Cardiac septum (tissue), 1 donor: ENCODE results near the gene CELF3. TPM values are rescaled to one million over a fixed set of nuclear protein-coding genes. Genes with fewer than 3 reads are reported as not detected.
"Not testable (repeated sequence)": the region's sequence is repeated elsewhere in the genome, so short reads cannot be mapped to it uniquely, and the experiment has no call there.

Source experiments
- DNase-seq: peaks from one replicate; pipeline ENCODE4 v3.0.0-alpha.2; 2020; ENCODE audit warnings: low spot score
- intact Hi-C: fragments of 100-400 bp; cut with DNase I; formaldehyde crosslinking; loops from one replicate; pipeline ENCODE4 v1.14.0; 2022
- total RNA-seq: library from RNA; stranded (reverse); fragmentation: NEBNext Ultra II Directional; extraction: Animal tissue kit (Norgen Biotek cat#: 25700); gene quantifications from one replicate; pipeline ENCODE4 v1.2.1, GENCODE V29; 2021
- donor health status: DM: no; HTN: no; CAD: no.

The CELF3 gene
- total RNA-seq, 1 donor from 2014 or later, result not detected

DNA sequence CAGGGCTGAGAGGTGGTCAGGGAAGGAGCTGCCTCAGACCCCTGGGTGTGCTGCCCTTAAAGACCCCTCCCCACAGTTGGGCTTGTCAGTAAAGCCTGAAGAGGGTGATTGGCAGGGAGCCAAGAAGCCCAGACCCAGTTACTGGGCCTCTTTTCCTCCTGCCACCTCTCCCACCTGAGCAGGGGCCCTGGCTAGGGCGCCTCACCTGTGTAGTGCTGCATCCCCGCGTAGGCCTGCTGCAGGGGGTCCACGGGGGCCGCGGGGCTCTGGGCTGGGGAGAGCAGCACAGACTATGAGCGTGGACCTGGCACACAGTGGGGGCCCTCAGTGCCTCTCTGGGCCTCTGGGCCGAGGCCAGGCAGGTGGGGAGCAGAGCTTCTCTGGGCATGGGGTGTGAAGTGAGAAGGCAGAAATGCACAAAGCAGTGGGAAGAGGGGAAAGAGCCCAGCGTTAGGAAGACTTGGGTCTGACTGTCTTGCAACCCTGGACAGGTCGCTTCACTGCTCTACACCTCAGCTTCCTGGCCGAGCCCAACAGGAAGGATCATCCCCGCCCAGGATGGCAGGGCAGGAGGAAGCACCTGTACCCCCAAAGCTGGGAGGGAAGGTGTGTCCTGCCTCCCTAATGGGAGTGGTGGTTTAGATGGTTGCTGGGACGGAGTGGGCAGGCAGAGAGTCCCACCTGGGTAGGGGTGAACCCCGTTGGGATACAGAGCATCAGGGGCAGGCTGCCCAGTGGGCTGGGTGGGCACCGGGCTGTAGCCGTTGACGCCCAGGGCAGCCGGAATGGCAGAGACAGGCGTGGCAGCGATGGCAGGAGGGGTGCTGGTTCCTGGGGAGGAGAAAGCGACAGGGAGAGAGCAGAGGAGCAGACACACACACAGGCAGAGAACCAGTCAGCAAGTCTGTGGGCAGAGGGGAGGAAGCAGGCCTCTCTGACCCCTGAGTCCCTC, 9.9 kb downstream of the CELF3 start:
- intact Hi-C loops, result no loop called here

DNA sequence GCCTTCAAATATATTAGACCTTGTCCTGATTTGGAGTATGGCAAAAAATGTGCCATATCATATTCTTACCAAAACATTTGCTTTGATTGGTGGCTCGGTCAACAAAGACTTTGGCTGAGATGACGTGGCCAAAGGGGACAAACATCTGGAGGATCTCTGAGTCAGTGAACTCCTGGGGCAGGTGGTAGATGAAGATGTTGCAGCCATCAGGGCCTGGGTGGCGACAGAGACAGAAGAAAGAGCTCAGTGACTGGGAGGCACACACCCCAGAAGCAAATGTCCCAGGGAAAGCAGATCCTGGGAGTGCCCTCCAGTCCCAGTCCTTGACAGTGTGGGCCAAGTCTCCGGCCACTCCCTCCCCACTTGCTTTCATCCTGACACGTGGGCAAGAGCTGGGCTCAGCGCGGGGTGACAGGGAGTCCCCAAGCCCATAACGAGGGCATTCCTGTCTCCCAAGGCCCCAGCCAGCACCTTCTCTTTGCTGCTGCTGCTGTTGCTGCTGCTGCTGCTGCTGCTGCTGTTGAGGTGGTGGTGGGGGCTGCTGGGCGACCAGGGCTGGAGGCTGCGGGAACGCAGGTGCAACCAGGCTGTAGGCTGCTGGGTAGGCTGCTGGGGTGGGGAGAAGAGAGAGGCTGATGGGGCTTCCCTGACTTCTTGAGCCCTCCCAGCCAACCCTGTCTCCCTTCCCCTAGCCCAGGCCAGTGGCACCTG, 10.7 kb downstream of the CELF3 start:
- intact Hi-C loops, result no loop called here

More for the DNA sequence above, 9.9 kb downstream of the CELF3 start:
- DNase-seq, result peak; percentile 58

DNA sequence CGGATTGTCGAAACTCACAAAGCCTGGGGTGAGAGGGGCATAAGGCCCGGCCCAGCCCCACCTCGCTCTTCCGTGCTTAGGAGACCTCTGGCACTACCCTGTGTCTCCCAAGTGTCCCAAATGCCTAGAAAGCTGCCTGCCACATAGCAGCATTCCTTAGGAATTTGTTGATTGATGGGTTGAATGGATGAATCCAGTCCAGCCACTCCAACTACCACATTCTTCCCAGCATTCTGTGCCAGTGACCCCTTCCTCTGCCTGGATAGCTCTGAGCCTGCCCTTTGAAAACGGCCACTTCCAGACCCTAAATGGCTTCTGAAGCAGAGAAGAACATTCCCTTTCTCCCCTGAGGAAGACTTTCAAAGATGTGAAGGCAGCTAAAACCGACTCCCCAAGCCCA, 11.5 kb downstream of the CELF3 start:
- intact Hi-C loops, result no loop called here
- DNase-seq, result peak; percentile 55

More for the DNA sequence above, 10.7 kb downstream of the CELF3 start:
- DNase-seq, result peak; percentile 24

- peak; percentile 36 for DNase-seq
- intact Hi-C loops, result no loop called here
Observed at GRCh38 chr1:151704246-151704645, 12.4 kb downstream of the CELF3 start.

DNA sequence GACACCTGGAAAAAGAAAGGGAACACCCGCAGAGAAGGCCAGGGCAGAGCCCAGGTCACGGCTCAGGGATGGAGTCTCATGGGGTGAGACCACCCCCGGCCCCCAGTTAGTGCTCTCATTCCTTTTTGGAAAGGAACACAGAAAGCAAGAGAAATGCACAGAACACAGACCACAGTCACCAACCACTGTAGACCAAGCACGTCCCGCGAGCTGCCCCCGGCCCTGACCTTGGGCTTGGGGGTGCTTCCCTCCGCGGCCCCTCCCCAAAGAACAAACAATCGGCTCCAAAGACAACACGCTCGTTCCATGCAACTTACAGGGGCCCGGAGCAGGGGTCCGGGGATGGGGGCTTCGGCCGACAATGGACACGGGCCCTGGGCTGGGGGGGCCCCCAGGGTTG, 12.8 kb downstream of the CELF3 start:
- intact Hi-C loops, result no loop called here
- DNase-seq, result peak; percentile 50

DNA sequence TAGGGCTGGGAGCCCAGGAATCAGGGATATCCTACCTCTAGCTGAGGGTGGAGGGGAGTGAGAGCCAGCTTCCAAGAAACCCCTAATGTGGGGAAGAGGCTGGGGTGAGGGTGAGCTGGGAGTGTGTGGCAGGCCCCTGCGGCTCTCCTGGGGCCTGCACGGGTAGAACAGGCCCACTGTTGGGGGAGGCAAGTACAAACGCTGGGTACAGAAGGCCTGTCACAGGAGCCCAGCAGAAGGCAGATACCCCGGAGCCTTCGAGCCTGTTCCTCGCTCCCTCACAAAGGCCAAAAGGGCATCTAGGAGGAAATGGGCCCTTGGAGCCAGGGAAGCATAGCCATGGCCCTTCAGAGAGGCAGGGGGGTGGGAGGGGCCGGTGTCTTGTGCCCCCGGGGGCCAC, 13.7 kb downstream of the CELF3 start:
- peak; percentile 15 for DNase-seq

GRCh38 chr1:151701515-151701914, 15.1 kb downstream of the CELF3 start:
- intact Hi-C loops, result no loop called here
- DNase-seq, result peak; percentile 9

More for the DNA sequence above, 13.7 kb downstream of the CELF3 start:
- intact Hi-C loops, result no loop called here

DNA sequence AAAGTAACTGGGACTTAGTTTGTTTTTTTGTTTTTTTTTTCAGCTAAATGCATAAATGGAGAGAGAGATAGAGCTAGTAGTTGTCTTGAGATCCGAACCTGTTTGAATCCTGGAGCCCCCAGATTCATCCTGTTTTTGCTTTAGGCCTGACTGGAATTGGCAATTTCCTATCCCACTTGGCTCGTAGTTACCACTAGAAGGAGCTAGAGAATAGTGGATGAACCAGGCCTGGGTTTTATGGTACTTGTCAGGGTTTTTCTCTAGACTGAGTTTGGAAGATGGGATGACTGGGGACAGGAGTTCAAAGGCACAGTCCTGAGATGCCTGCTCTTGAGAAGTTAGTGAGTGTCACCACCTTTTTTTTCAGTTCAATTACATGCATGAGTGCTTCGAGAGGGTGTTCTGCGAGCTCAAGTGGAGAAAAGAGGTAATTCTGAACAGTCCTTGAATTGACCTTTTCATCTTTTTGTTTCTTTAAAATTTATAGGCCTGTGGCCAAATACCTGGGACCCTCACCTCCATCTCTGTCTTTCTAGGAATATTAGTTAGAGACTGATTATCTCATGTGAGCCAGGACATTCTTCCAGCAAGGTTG, 23.4 kb downstream of the CELF3 start:
- no peak for DNase-seq
- intact Hi-C loops, result loop anchor here (1.0 kb wide), 1 partner anchor 42 kb away; no protein-coding TSS in a partner anchor

- no peak for DNase-seq
- intact Hi-C loops, result no loop called here
Observed at GRCh38 chr1:151692226-151692625, 24.4 kb downstream of the CELF3 start.

DNA sequence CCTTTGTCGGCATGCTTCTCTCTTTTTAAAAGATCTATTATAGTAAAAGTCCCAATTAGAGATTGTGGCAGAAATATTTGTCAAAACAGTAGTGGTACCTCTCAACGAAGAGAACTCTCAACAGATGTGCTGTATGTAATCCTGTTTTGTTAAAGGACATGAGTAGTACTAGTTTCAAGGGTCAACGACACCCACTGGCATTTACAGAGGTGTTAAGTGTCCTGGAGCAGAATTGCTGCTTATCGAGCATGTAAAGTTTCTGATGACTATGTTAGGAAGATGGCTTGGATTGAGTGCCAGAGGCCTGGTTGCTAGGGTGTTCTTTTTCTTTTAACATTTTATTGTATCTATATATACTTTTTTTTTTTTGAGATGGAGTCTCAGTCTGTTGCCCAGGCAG, 27.1 kb downstream of the CELF3 start:
- intact Hi-C loops, result no loop called here
- DNase-seq, result no peak

DNA sequence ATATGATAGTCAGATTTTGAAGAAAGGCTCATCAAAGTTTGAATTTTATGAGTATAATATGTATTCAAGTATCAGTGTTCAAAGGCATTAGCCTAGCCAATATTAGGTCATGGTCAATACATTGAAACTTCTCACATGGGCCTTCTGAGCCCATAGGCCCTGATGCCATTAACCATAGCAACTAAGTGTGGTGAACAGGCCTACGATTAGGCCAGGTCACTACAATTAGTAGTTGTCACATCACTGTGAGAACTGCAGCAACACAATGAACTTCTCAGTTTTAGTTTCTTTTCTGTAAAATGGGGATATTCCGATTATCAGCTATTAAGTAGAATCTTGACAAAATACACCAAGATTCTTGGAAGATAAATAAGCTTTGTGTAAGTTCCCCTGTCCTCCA, 30.0 kb downstream of the CELF3 start:
- intact Hi-C loops, result no loop called here
- DNase-seq, result no peak

GRCh38 chr1:151684128-151684527, 32.5 kb downstream of the CELF3 start:
- intact Hi-C loops, result no loop called here
- DNase-seq, result no peak

DNA sequence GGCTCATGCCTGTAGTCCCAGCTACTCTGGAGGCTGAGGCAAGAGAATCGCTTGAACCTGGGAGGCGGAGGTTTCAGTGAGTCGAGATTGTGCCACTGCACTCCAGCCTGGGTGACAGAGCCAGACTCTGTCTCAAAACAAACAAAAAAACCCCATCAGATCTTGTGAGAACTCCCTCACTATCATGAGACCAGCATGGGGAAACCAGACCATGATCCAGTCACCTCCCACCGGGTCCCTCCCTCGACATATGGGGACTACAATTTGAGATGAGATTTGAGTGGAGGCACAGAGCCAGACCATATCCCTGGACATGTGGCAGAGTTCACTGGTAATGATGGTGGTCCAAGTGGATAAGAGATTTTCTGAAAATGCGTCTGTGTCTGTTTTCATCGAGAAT, 33.7 kb downstream of the CELF3 start:
- peak; percentile 19 for DNase-seq
- intact Hi-C loops, result not testable (repeated sequence)

DNA sequence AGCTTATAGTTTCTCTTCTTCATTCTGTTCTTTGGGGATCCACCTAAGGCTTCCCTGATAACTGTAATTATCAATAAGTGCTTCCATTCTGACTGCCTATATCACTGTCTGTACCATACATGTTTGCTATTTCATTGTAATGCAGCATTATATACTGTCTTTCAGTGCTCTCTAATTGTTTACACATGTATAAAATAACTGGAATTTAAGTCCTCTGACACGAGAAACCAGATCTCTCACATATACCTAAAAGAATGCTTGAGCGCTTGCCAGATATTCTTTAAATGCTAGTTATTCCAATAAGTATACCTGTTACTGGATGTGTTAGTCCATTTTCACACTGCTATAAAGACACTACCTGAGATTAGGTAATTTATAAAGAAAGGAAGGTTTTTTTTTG, 34.7 kb downstream of the CELF3 start:
- intact Hi-C loops, result no loop called here
- DNase-seq, result no peak

GRCh38 chr1:151680826-151681225, 35.8 kb downstream of the CELF3 start:
- no peak for DNase-seq
- intact Hi-C loops, result no loop called here

- DNase-seq, result no peak
- intact Hi-C loops, result no loop called here
Observed at GRCh38 chr1:151680391-151680790, 36.2 kb downstream of the CELF3 start.

- intact Hi-C loops, result no loop called here
- no peak for DNase-seq
Observed at GRCh38 chr1:151673407-151673806, 43.2 kb downstream of the CELF3 start.

GRCh38 chr1:151670036-151670675, 46.4 kb downstream of the CELF3 start:
- intact Hi-C loops, DNase-seq: not testable (repeated sequence)

- DNase-seq, result no peak
- intact Hi-C loops, result no loop called here
Observed at GRCh38 chr1:151668090-151668489, 48.5 kb downstream of the CELF3 start.

DNA sequence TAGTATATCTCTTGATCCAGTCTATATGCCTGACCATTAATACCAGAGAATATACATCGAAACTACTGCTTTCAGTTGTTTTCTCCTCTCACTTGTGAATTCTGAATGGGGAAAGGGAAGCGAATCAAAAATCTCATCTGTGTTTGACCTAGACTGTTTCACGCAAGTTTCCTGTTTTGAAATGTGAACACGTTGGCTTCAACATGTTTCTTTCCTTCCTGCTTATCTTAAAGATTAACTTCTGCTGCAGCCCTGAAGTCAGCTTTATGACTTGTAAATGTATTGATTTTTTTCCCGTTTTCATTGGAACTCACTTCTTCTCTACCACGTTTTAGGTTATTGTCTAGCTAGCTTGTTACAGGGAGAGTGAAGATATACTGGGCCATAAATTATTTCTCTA, 54.9 kb downstream of the CELF3 start:
- intact Hi-C loops, result no loop called here
- DNase-seq, result no peak
